GM18498 (cell line): ENCODE data around the gene SLC4A2.

Source experiments
- ATAC-seq: cut with Tn5 transposase; IDR thresholded peaks from one replicate; pipeline ENCODE4 v1.9.1; 2021; ENCODE audit warnings: mild to moderate bottlenecking, moderate library complexity; ENCODE audit not compliant: unreplicated experiment

SLC4A2 gene

DNA sequence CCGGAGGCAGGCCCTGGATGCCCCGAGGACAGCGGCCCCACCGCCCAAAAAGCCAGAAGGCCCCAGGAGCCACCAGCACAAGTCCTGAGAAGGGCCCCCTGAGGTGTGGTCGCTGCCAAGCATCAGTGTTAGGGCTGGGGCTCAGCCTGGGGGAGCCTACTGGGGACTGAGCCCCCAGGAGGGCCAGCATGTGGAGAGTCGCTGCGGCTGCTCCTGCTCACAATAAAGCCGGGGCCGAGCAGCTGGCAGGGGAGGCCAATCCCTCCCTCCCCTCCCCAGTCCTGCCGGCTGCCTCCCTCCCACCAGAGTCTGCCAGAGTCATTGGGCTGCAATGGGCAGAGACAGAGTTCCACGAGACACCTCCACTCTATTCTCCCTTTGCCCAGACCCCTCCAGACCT, 14.1 kb upstream of the SLC4A2 start:
- ATAC-seq: no peak

DNA sequence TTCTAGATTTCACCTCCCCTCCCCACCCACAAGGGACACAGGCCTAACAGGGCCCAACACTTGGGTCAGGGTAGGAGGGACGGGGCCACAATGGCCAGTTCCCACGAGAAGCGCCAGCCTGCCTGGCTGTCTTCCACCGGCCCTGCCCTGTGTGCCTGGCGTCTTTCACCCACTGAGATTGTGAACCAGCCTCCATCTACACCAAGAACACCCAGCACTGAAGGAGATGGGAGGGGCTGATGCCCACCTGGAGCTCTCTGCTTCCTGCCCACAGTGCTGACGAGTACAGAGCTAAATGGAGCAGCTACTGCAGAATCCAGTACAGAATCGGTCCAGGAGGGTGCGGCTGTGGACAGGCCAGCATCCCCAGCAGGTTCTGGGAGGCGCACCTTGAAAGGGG, 13.4 kb upstream of the SLC4A2 start:
- ATAC-seq: no peak

DNA sequence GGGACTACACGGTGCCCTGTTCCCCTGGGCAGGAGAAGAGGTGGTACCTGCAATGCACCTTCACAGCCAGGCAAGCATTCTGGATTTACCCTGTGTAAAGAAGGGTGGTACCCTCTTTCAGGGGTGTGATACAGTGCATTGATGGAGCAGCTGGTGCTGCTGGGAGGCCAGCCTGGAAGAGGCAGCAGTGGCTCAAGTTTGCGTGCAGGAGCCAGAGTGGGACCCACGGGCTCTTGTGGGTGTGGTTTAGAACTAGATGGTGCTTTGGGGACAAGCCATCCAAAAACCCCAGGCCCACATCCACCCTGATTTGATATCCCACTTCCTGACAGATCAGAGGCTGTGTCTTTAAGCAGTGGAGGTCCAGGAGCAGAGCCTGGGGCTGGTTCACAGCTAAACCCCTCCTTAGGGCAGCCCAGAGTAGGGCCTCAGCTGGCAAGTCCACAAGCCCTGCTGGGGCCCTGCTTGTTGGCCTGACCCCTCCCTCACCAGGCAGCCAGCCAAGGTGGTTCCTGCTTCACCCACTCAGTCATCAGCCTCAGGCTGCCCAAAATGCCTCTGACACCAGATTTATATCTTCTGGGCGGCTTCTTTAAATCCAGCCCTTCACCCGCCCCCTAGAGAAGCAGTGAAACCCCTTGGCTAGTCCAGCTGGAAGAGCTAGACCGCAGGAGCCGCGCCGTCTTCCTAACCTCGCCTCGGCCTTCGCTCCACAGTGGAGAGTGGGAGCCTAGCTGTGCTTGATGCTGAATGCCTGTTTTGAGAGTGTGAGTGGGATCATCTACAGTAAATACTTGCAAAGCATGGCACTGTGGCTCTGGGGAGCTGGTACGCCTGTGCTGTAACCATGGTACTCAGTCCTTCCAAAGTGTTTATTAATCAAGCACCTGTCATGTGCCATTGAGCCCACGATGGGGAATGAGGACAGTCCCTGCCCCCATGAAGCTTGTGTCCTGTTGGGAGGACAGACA, 12.5 kb upstream of the SLC4A2 start:
- no peak for ATAC-seq

DNA sequence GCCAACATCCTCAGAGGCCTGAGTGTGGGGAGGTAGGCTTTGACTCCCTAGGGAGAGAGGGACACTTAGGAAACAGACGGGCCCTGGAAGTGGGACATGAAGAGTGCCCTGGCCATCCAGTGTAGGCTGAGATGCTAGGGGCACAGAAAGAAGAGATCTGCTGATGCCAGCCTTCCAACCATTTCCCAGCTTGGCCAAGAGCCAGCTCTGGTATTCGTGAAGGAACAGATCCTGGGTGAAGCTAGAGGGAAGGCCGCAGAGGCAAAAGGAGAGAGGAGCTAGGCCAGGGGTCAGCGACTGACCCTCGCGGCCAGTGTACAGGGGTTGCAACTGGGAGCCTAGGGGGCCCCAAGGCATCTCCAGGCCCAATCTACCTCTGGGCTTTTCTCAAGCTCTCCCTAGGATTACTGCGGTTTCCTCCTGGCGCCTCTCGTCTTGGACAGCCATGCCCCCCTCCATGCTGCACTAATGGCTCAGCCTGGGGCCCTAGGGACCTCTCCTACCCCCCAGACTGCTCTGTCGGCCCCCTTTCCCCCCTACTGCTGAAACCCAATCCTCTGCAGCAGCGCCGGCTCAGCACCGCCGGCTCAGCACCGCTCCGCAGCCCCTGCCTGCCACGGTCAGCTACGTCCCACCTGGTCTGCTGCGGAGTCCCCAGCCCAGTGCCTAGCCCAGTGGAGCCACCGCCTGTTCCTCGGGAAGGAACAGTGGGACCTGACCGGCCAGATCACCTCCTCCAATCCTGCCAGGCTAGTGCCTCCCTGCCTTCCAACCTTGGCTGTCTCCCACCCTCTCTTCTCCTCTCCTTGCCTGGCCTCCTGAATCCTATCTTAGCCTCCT, 11.2 kb upstream of the SLC4A2 start, which contains the start of gene ASIC3:
Gene ASIC3 (plus strand): TSS at position 556 of the 840 bp plus-strand sequence. CDS start 355 bp downstream, outside the sequence.
- no peak for ATAC-seq

DNA sequence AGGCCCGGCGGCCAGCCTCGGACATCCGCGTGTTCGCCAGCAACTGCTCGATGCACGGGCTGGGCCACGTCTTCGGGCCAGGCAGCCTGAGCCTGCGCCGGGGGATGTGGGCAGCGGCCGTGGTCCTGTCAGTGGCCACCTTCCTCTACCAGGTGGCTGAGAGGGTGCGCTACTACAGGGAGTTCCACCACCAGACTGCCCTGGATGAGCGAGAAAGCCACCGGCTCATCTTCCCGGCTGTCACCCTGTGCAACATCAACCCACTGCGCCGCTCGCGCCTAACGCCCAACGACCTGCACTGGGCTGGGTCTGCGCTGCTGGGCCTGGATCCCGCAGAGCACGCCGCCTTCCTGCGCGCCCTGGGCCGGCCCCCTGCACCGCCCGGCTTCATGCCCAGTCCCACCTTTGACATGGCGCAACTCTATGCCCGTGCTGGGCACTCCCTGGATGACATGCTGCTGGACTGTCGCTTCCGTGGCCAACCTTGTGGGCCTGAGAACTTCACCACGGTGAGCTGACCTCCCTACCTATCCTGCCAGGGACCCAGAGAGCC, 10.4 kb upstream of the SLC4A2 start:
- no peak for ATAC-seq

DNA sequence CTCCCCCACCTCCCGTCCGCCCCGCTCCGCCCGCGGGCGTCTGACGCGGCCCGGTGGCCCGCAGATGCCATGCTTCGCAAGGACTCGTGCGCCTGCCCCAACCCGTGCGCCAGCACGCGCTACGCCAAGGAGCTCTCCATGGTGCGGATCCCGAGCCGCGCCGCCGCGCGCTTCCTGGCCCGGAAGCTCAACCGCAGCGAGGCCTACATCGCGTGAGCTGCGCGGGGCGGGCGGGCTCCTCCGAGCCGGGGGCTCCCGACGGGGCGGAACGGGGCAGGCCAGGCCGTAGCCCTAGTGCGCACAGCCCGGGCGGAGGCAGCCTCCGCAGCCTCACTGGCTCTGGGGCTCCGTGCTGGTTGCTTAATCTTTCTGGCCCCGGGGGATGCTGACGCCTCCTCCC, 8.3 kb upstream of the SLC4A2 start:
- no peak for ATAC-seq

DNA sequence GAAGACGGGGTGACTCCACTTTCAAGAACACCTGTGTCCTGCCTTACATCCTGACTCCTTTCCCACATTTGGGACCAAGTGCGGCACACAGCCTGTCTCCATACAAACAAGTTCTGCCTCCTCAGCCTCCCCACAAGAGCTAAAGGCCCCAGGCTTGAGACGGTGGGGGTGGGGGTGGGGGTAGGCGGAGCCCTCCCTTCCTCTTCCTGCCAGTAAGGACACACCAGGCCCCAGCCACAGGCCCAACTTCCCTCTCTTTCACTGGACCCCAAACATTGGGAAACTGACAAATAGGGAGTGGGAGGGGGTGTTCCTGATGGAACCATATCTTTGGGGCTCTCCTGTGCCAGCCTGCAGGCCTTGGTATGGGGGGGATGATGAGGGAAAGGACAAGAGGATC, 6.3 kb upstream of the SLC4A2 start:
- ATAC-seq: no peak

DNA sequence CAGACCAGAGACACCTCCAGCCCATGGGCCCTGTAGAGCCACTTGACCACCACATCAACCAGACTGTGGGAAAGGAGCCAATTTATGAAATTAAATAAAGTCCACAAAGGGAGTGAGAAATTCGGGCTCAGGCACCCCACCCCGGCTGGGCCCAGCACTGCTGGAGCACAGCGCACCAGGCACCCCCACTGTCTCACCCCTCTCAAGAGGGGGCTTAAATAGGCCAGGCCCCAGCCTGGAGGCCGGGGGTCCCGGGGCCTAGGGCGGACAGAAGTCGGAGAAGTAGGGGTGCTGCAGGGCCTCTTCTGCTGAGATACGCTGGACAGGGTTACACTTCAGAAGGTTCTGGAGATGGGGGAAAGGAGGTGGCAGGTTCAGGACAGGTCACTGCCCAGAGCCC, 5.6 kb upstream of the SLC4A2 start:
- ATAC-seq: no peak

DNA sequence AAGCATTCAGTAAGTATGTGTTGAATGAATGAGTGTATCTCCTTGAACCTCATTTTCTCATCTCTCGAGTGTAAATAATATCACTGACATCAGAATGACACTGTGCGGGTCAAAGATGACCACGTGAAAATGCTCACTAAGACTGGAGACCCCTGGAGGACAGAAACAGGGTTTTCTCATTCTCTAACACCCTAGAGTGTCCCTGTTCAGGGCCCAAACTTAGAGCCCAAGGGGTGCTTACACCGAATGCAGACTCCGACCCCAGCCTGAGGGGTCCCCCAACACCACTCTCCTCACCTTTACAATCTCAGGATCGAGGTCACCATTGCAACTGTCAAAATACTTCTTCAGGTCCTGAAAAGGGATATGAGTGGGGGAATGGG, 3.1 kb upstream of the SLC4A2 start:
- no peak for ATAC-seq

DNA sequence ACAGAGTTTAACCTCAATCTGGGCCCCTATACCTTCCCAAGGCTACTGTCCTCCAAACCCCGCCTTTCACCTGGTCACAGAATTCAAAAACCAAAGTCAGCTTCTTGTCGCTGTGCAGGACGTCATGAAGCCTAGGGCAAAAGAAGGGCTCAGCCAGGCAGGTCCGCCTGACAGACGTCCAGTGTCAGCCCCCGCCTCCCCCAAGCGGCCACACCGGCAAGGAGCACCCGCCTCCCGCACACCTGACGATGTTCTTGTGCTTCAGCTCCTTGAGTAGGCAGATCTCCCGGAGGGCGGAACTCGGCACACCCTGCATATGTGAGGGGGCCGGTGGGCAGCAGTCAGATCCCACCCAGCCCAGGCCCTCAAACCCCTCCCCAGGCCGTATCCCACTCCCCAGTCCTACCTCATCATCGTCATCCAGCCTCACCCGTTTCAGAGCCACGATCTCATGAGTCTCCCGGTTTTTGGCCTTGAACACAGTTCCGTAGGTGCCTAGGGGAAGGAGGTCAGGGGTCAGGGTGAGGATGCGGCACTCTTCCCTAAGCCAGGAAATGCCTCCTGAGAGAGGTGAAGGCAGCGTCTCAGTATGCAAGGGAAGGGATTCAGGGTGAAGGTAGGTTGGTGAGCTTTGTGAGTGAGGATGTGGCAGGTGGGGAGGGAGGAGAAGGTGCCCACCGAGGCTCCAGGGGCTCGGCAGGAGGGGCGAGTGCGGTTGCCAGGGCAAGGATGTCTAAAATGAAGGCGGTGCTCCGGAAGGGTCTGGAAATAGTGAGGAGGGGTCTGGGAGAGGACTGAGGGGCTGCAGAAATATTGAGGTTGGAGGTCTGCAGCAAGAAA, 2.5 kb upstream of the SLC4A2 start:
- no peak for ATAC-seq

DNA sequence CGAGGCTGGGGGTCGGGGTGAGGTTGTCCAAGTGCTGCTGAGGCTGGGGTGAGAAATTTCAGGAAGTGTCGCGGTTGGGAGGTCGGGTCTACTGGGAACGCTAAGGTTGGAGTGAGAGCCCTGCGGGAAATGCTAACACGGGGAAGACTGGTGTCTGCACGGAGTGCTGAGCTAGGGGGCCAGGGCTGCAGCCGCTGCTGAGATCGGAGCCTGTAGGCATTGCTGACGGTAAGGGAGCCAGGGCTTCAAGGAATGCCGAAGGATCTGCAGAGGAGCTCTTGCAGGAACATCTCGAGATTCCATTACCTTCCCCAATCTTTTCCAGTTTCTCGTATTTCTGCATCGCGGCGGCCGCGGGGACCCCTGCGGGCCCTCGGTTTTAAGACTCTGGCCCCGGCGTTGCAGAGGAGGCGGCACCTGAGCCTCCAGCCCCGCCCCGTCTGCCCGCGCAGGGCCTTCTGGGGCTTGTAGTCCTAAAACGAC, 1.8 kb upstream of the SLC4A2 start, which contains the start of gene CDK5:
Gene CDK5 (minus strand): TSS at position 392 of the 483 bp plus-strand sequence. CDS start 49 bp downstream, at position 343.
- peak; percentile 10 for ATAC-seq

DNA sequence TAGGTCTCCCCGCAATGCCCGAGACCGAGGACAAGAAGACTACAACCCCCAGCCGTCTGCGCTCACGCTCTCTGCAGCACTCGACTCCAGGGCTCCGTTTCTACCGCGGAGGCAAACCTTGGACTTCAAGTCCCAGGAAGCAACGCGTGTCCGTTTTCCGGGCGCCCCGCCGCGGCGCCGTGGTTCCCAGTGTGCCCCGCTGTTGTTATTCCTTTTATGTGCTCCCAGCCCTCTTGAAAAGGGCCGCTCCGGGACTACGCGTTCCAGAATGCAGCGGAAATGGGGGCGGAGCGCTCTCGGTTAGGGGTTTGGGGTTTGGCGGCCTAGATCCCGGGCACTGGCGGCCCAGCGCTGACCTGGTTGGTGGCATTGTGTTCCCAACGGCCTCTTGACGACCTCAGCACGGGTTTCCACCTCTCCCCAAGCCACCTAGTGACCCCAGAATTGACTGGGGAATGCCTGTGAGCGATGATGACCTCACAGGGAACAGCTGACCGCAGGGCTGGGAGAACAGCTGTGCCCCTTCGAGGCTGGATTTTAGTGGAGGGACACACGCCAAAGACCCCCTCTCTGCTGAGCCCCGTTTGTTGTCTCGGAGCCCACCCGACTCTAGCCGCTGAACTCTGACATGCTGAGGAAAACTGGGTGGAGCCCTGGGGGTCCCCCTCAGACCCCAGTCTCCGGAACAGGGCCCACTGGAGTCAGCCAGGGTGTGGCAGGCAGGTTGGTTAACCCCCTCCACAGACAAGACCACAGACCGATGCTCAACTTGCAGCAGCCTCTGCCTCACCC, 1.2 kb upstream of the SLC4A2 start:
- ATAC-seq: peak; percentile 89

DNA sequence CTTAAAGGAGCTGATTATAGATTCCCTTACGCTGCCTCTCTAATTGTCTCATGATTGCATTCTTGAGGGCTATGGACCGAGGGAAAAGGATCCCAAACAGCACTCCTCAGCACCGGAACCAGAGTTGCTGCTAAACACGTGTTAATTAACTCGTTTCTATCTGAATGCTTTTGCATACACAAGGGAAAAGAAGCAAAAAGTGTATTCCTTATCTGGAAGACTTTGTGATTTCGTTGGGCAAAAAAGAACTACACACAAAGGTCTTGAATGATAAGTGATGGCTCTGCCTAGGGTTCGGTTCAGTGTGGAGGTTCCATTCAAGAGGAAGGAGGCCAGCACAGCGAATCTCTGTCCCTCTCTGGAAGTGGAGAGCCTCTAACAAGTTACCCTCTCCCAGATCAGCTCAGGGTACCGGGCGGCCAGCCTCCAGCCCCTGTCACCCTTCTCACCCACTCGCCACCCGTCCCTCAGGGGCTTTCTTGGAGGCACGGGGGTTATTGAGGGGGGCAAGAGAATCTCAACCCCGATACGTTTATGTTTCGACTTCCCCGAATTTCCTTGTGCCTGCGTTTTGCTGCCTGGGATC, 515 bp upstream of the SLC4A2 start:
- ATAC-seq: no peak

DNA sequence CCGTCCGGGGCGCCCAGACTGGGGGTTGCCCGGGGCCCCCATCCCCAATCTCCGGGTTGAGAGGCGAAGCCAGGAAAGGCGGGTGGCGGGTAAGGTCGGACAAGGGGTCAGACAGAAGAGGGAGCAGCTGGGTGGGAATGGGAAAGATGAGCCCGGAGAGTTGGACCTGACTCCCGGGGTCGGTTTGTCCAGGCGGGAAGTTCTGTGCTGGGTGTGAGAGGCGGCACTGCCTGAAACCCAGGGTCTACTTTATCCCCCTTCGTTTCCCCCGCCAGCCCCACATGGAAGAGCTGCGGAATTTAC, 675 bp downstream of the SLC4A2 start:
- ATAC-seq: no peak

DNA sequence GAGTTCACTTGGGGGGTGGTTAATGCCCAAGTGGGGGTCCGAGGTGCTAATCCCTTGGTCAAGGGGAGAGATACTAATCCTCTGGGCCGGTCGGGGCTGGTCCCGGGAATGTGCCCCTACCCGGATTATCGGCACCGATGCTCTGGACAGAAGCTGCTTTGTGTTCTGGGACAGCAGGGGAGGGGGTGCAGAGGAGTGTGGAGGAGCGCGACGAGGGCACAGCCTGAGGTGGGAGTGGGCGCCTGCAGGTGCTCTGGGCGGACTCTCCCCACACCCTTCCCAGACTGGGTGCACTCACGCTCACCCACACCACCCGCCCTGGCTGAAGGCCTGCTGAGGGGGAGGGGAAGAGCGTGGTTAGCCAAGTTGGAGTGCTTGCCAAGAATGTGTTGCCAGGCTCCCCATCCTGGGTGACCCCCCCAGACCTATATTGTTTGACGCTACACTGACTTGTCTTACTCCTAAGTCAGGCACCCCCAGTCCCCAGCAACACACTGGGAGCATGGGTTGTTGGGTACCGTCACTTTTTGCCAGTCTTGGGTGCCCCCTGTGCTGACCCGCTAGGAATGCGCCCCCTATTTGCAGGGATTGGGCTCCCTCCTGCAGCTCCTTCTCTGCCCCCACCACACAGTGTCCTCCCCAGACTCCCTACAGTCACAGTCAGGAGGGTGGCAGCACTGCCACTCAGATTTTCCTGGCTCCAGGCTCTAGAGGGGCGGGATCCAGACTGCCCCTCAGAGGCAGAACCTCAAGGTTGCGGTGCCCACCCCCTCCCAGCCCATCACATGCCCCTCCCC, 1.2 kb downstream of the SLC4A2 start:
- ATAC-seq: no peak

DNA sequence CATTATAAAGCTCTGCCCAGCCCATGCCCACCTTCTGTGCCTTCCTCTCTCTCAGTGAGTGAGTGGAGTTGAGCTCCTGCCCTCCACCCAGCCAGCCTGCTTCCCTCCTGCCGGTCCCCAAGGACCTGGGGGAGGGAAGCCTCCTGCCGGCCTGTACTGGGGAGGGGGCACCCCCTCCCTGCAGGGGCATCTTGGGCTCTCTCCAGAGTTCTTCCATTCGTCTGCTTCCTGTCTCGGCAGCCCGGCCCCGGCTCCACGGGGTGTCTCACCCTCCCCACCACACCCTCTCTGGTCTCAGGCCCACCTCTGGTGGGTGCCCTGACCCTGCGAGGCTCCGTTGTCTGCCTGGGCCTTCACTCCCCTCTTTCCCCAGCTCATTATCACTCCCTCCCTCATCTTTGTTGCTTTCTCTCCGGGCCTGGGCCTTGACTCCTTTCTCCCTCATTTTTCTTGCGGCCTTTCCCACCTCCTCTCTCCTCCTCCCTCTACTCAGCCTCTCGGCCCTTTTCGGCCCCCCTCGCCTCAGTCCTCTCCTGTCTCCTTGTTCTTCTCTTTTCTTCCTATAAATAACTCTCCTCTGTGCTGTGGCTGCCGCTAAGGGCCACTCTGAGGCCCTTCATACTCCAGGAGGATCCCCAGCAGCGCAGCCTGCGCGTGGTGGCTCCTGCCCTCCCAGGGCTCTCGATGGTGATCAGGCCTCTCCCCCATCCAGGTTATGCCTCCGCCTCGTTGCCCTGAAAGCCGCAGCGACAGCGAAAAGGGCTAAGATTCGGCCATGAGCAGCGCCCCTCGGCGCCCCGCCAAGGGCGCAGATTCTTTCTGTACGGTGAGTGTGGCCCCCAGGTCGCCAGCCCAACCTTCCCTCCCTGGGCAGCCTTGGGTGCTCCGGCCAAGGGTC, 2.1 kb downstream of the SLC4A2 start:
- no peak for ATAC-seq

DNA sequence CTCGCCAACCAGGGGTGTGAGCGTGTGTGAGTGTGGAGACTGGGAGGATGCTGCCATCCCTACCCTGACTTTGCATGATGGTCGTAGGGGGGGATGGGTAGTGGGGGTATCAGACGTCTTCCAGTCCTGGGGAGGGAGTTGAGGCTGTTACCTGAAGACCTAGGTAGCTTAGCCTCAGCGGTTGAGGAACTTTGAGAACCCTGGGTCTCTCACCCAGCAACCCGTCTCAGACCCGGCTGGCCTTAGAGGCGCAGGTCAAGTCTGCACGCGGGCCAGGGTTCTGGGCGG, 2.7 kb downstream of the SLC4A2 start:
- no peak for ATAC-seq
